ENCODE results near the gene NPB.

DNA sequence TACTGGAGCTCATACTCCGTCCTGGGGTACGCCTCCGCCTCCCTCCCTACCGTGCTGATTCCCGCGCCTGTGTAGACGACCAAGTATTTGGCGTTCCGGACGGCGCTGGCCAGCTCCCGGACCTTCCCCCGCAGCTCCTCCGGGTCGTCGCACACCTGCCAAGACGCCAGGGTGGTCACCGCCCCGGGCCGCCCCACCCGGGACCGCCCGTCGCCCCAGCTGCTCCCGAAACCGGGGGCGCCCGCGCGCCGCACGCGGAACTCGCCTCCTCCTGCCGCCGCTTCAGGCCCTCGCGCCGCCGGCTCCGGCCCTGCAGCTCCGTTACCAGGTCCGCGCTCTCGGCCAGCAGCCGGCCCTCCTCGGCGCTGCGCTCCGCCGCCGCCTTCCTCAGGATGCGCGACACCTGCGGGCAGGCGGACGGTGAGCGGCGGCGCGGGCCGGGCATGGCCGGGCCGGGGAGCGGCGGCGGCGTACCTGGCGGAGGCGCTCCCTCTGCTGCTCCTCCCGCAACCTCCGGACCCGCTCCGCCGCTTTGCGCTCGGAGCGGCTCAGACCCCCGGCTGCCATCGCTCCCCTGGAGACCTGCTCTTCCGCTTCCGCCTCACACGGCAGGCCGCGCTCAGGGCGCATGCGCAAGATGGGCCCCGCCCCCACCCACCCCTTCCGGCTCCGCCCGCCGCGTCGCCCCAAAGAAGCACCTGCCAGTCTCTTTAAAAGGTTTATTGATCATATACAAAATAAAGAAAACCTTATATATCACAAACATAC is 15.7 kb downstream of the NPB start, which contains the start of gene SIRT7:
- TF ChIP-seq POLR2A (IDR thresholded peaks at IDR 0.05): peak; percentile 64
- TF ChIP-seq, protein P1, sequence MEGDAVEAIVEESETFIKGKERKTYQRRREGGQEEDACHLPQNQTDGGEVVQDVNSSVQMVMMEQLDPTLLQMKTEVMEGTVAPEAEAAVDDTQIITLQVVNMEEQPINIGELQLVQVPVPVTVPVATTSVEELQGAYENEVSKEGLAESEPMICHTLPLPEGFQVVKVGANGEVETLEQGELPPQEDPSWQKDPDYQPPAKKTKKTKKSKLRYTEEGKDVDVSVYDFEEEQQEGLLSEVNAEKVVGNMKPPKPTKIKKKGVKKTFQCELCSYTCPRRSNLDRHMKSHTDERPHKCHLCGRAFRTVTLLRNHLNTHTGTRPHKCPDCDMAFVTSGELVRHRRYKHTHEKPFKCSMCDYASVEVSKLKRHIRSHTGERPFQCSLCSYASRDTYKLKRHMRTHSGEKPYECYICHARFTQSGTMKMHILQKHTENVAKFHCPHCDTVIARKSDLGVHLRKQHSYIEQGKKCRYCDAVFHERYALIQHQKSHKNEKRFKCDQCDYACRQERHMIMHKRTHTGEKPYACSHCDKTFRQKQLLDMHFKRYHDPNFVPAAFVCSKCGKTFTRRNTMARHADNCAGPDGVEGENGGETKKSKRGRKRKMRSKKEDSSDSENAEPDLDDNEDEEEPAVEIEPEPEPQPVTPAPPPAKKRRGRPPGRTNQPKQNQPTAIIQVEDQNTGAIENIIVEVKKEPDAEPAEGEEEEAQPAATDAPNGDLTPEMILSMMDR (IDR thresholded peaks at IDR 0.05): no peak
